Testis (tissue), 5 donors: ENCODE results near the gene SHLD2. TPM values are rescaled to one million over a fixed set of nuclear protein-coding genes. Genes with fewer than 3 reads are reported as not detected.
A peak's percentile ranks its signal among the peaks of the same experiment; 100 is the strongest.

ENCODE experiments used
- DNase-seq: peaks from one replicate; pipeline ENCODE4 v3.0.0-alpha.2; 2019
- H3K27ac ChIP-seq, 2 donors: fragments of 200-600 bp; sonication (generic); one replicate each; pipeline ENCODE4 v1.5.1; 2019
- H3K27me3 ChIP-seq: fragments of 200-600 bp; sonication (generic); one replicate; pipeline ENCODE4 v1.5.1; 2019
- H3K36me3 ChIP-seq: fragments of 200-600 bp; sonication (generic); one replicate; pipeline ENCODE4 v1.5.1; 2017; ENCODE audit warnings: low read depth; ENCODE audit errors: missing control alignments
- H3K4me1 ChIP-seq: fragments of 200-600 bp; sonication (generic); one replicate; pipeline ENCODE4 v1.5.1; 2019
- H3K4me3 ChIP-seq, 2 donors: fragments of 200-600 bp; sonication (generic); one replicate each; pipeline ENCODE4 v1.5.1; 2017 to 2019
- H3K9me3 ChIP-seq: fragments of 200-600 bp; sonication (generic); one replicate; pipeline ENCODE4 v1.5.1; 2017
- POLR2A ChIP-seq: fragments of 450-650 bp; IDR thresholded peaks from one replicate; pipeline ENCODE4 v1.6.1; 2017; ENCODE audit warnings: antibody characterized with exemption, mild to moderate bottlenecking, moderate library complexity
- WGBS, 2 donors: methylation state at CpG; one replicate each; pipeline ENCODE4 v1.1.5; 2018; 5-methylcytosine and 5-hydroxymethylcytosine counted together
- intact Hi-C: fragments of 100-400 bp; cut with DNase I; formaldehyde crosslinking; loops from one replicate; pipeline ENCODE4 v1.15.1; 2023; ENCODE audit warnings: low total_unique reads
- long read RNA-seq, 2 donors: transcript quantifications; one replicate each; lab custom pipeline, GENCODE V29; 2026
- polyA plus RNA-seq: library from polyadenylated mRNA; stranded (reverse); fragments of 350-450 nt; fragmentation: Illumina TruSeq; extraction: RNeasy Lipid Tissue Mini Kit (QIAGEN cat#74804); gene quantifications from one replicate; pipeline ENCODE4 v1.2.3, GENCODE V29; 2014; ENCODE audit warnings: low read depth, low replicate concordance; ENCODE audit not compliant: insufficient read depth
- total RNA-seq, 2 donors: library from RNA; depleted of rRNA; stranded (reverse); fragments of >200 nt; gene quantifications; one replicate each; pipeline ENCODE4 v1.2.3, GENCODE V29; 2016
- TF ChIP-seq, protein P1 (sequence below), 3 experiments: fragments of 450-650 bp in 2 of 3; fragments of 200-600 bp in 1 of 3; sonication (generic) in 1 of 3; IDR thresholded peaks; one replicate each; pipeline ENCODE4 v1.5.1; 2016 to 2019; ENCODE audit warnings: antibody characterized with exemption in 3 of 3, mild to moderate bottlenecking in 2 of 3, moderate library complexity in 1 of 3

Gene SHLD2, protein sequence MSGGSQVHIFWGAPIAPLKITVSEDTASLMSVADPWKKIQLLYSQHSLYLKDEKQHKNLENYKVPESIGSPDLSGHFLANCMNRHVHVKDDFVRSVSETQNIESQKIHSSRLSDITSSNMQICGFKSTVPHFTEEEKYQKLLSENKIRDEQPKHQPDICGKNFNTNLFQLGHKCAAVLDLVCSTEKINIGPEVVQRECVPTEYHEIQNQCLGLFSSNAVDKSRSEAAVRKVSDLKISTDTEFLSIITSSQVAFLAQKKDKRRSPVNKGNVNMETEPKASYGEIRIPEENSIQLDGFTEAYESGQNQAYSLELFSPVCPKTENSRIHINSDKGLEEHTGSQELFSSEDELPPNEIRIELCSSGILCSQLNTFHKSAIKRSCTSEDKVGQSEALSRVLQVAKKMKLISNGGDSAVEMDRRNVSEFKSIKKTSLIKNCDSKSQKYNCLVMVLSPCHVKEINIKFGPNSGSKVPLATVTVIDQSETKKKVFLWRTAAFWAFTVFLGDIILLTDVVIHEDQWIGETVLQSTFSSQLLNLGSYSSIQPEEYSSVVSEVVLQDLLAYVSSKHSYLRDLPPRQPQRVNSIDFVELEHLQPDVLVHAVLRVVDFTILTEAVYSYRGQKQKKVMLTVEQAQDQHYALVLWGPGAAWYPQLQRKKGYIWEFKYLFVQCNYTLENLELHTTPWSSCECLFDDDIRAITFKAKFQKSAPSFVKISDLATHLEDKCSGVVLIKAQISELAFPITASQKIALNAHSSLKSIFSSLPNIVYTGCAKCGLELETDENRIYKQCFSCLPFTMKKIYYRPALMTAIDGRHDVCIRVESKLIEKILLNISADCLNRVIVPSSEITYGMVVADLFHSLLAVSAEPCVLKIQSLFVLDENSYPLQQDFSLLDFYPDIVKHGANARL
- total RNA-seq: 10 to 100 TPM; 16.9 to 19.1 TPM
- 12.9 TPM for polyA plus RNA-seq
- long read RNA-seq, donor 1, partial matches to known transcripts: 0 of 5 reads
- long read RNA-seq, donor 1, other reads (novel, unspliced or antisense): 0 of 5 reads
- long read RNA-seq, donor 2, partial matches to known transcripts: 8 of 10 reads
- long read RNA-seq, donor 2, other reads (novel, unspliced or antisense): 0 of 10 reads

DNA sequence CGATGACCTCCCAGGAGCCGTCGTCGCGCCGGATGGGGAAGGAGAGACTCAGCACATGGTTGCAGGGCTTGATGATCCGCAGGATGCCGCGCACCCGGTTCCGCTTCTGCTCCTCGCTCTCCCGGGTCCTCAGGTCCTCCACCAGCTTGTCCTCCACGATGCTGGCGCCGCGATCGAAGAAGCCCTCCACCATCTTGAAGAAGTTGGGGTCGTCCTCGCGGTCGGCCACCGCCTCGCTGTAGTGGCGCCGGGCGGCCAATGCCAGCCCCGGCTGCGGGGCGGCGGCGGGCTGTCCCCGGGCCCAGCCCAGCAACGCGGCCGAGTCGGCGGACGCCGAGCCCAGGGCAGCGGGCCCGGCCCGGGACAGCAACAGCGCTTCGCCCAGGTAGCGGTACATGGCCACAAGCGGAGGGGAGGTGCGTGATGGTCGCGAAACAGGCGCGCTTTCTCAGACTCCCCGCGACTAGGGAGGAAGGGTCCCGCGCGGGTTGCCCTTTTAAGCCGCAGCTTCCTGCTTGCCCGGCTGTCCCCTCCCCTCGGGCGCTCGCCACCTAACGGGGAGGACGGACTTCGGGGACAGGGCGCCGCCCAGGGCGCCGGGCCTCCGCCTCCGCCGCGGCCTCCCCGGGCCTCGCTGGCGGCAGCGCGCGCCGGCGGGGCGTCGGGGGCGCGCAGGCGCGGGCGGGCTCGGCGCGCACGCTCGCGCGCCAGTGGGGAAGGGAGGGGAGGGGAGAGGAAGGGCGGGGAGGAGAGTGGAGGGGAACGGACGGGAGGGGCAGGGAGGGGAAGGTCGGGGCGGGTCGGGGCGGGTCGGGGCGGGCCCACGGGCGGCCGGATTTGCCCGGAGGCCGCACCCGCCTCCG lies at the start of gene SHLD2, which contains the start of gene GLUD1:
SHLD2 (plus strand) TSS at position 834 of the 863 bp plus-strand sequence. CDS start 56,149 bp downstream, outside the sequence.
GLUD1 (minus strand) TSS at position 471 of the 863 bp plus-strand sequence; CDS start at position 397, 74 bp downstream.
- no peaks in the 10 kb centered on the region for H3K27me3 ChIP-seq
- peak within 1 kb of the TSS; percentile 92 to 97 for H3K27ac ChIP-seq
- no peaks in the 10 kb centered on the region for H3K36me3 ChIP-seq
- peak within 1 kb of the TSS; percentile 88 to 92 for H3K4me3 ChIP-seq
- peaks cover 10% of the 10 kb centered on the region for H3K4me1 ChIP-seq
- intact Hi-C loops: loop anchor here (10.0 kb wide), 1 partner anchor 120 kb away; no protein-coding TSS in a partner anchor
- WGBS, 2 donors: 1% methylated on average over 58 of the region's 111 CpGs; no CpG with 5 or more reads in 1 of the 2 donors
- TF ChIP-seq POLR2A: no peak
- TF ChIP-seq, protein P1, sequence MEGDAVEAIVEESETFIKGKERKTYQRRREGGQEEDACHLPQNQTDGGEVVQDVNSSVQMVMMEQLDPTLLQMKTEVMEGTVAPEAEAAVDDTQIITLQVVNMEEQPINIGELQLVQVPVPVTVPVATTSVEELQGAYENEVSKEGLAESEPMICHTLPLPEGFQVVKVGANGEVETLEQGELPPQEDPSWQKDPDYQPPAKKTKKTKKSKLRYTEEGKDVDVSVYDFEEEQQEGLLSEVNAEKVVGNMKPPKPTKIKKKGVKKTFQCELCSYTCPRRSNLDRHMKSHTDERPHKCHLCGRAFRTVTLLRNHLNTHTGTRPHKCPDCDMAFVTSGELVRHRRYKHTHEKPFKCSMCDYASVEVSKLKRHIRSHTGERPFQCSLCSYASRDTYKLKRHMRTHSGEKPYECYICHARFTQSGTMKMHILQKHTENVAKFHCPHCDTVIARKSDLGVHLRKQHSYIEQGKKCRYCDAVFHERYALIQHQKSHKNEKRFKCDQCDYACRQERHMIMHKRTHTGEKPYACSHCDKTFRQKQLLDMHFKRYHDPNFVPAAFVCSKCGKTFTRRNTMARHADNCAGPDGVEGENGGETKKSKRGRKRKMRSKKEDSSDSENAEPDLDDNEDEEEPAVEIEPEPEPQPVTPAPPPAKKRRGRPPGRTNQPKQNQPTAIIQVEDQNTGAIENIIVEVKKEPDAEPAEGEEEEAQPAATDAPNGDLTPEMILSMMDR (IDR thresholded peaks at IDR 0.05): peak in 1 of 3 experiments; percentile 2
- H3K9me3 ChIP-seq: no peaks in the 10 kb centered on the region
- peak; percentile 92 for DNase-seq

DNA sequence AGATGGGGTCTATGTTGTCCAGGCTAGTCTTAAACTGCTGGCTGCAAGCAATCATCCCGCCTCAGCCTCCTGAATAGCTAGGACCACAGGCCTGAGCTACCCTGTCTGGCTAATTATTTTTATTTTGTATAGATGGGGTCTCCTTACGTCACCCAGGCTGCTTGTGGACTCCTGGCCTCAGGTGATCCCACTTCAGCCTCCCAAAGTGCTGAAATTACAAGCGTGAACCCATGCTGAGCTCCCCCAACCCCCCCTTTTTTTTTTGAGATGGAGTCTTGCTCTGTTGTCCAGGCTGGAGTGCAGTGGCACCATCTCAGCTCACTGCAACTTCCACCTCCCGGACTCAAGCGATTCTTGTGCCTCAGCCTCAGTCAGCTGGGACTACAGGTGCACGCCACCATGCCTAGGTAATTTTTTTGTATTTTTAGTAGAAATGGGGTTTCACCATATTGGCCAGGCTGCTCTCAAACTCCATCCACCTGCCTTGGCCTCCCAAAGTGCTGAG lies 49.5 kb upstream of the SHLD2 start:
- Histone ChIP-seq H3K9me3 (no peaks in the 10 kb centered on the region), H3K27ac (no peak overlapping the region), H3K4me1 (no peaks in the 10 kb centered on the region), H3K27me3 (no peaks in the 10 kb centered on the region), H3K36me3 (no peaks in the 10 kb centered on the region), H3K4me3 (no peak overlapping the region)
- WGBS, 2 donors: 97% methylated on average over 6 of the region's 6 CpGs
- intact Hi-C loops: no loop called here
- DNase-seq: no peak
- TF ChIP-seq, protein P1 (IDR thresholded peaks at IDR 0.05): no peak
- TF ChIP-seq POLR2A: no peak

DNA sequence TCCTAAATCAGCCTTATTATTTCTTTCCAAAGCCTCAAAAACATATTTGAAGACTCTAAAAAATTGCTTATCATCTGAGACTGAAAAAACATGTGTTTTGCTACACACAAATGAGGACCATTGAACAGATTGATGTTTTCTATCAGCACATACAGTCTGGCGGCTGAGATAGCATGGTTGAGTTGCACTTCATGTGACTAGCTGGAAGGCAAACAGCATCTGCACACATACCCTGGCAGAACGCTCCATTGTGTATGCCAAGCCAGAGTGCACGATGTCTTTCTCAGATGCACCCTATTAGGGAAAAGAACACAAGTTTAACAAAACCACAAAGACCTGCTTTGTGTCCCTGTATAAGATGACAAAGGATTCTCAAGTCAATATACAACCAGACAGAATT lies 41.9 kb upstream of the SHLD2 start:
- intact Hi-C loops: no loop called here
- peak; percentile 66 for DNase-seq
- TF ChIP-seq POLR2A: no peak
- TF ChIP-seq, protein P1 (IDR thresholded peaks at IDR 0.05): no peak

More for the DNA sequence above, 41.9 kb upstream of the SHLD2 start:
- peak overlapping the region in 1 of 2 donors; percentile 33 for H3K27ac ChIP-seq
- H3K27me3 ChIP-seq: no peaks in the 10 kb centered on the region
- no peaks in the 10 kb centered on the region for H3K9me3 ChIP-seq
- no peaks in the 10 kb centered on the region for H3K36me3 ChIP-seq
- WGBS, 2 donors: 59 to 60% methylated on average over 3 of the region's 3 CpGs
- peaks cover 3% of the 10 kb centered on the region for H3K4me1 ChIP-seq
- H3K4me3 ChIP-seq: no peak overlapping the region
